Naive thymus-derived CD4-positive, alpha-beta T cell (primary cell): ENCODE data around the gene DIRAS1. TPM values are rescaled to one million over a fixed set of nuclear protein-coding genes. Genes with fewer than 3 reads are reported as not detected.
A peak's percentile ranks its signal among the peaks of the same experiment; 100 is the strongest.

Source experiments
- ATAC-seq: fragments of 150-1000 bp; cut with Tn5 transposase; 2 replicates; pipeline ENCODE4 v1.10.0; 2021; ENCODE audit warnings: mild to moderate bottlenecking, moderate library complexity
- CTCF ChIA-PET: fragments of 350-600 bp; sonication (Branson Sonifier 250); formaldehyde crosslinking; loops from one replicate; lab custom pipeline; 2021; ENCODE audit warnings: antibody characterized with exemption; lab: Charles Lee
- POLR2A ChIA-PET: fragments of 350-600 bp; sonication (Branson Sonifier 250); formaldehyde crosslinking; loops from one replicate; lab custom pipeline; 2021; ENCODE audit warnings: antibody characterized with exemption, inconsistent platforms; lab: Charles Lee
- DNase-seq, 9 donors: peaks; one replicate each; pipeline versions ENCODE4 v3.0.0 to v3.0.0-alpha.2; 2020 to 2022; ENCODE audit warnings: mixed read lengths in 1 of 9
- H3K27ac ChIP-seq: one replicate; pipeline ENCODE4 v1.7.0; 2013; ENCODE audit warnings: mild to moderate bottlenecking, low read depth, low read length, moderate library complexity
- H3K27me3 ChIP-seq, 2 donors: one replicate each; pipeline ENCODE4 v1.7.0; 2013; ENCODE audit warnings: low read length in 2 of 2, mild to moderate bottlenecking in 2 of 2, moderate library complexity in 2 of 2; ENCODE audit not compliant: control insufficient read depth in 2 of 2, insufficient read depth in 2 of 2
- H3K36me3 ChIP-seq, 3 experiments: 1 replicate in 2 of 3; 2 replicates in 1 of 3; pipeline ENCODE4 v1.7.0; 2013; ENCODE audit warnings: low read length in 3 of 3, mild to moderate bottlenecking in 3 of 3, moderate library complexity in 1 of 3; ENCODE audit not compliant: insufficient read depth in 3 of 3, control insufficient read depth in 2 of 3
- H3K4me1 ChIP-seq, 2 donors: one replicate each; pipeline ENCODE4 v1.7.0; 2013; ENCODE audit warnings: low read length in 2 of 2, mild to moderate bottlenecking in 2 of 2, moderate library complexity in 1 of 2; ENCODE audit not compliant: control insufficient read depth in 2 of 2, insufficient read depth in 2 of 2
- H3K4me3 ChIP-seq: 2 replicates; pipeline ENCODE4 v1.7.0; 2013; ENCODE audit warnings: mild to moderate bottlenecking, low read length
- H3K9me3 ChIP-seq, 3 experiments: 1 replicate in 2 of 3; 2 replicates in 1 of 3; pipeline ENCODE4 v1.7.0; 2013; ENCODE audit warnings: low read length in 3 of 3; ENCODE audit not compliant: control insufficient read depth in 2 of 3
- H3K27ac Mint-ChIP-seq, 9 donors: one replicate each; pipeline ENCODE4 v1.8.0; 2020 to 2022; ENCODE audit warnings: mixed read lengths in 9 of 9, mild to moderate bottlenecking in 8 of 9, moderate library complexity in 5 of 9, inconsistent platforms in 2 of 9
- H3K27me3 Mint-ChIP-seq, 5 donors: one replicate each; pipeline ENCODE4 v1.8.0; 2021 to 2022; ENCODE audit warnings: mixed read lengths in 5 of 5, mild to moderate bottlenecking in 1 of 5
- H3K36me3 Mint-ChIP-seq, 5 donors: one replicate each; pipeline ENCODE4 v1.8.0; 2020 to 2022; ENCODE audit warnings: mixed read lengths in 5 of 5, mild to moderate bottlenecking in 3 of 5, inconsistent platforms in 1 of 5
- H3K4me1 Mint-ChIP-seq, 7 donors: one replicate each; pipeline ENCODE4 v1.8.0; 2020 to 2022; ENCODE audit warnings: mixed read lengths in 7 of 7, mild to moderate bottlenecking in 3 of 7, inconsistent platforms in 1 of 7
- H3K4me3 Mint-ChIP-seq, 10 donors: one replicate each; pipeline ENCODE4 v1.8.0; 2020 to 2022; ENCODE audit warnings: mild to moderate bottlenecking in 10 of 10, mixed read lengths in 10 of 10, moderate library complexity in 6 of 10, inconsistent platforms in 2 of 10
- H3K9me3 Mint-ChIP-seq, 11 donors: one replicate each; pipeline ENCODE4 v1.8.0; 2020 to 2022; ENCODE audit warnings: mixed read lengths in 11 of 11, mild to moderate bottlenecking in 4 of 11, inconsistent platforms in 1 of 11, moderate library complexity in 1 of 11
- intact Hi-C, 2 donors: fragments of 100-400 bp; cut with micrococcal nuclease; formaldehyde crosslinking; loops; one replicate each; pipeline ENCODE4 v1.15.1; 2023
- polyA plus RNA-seq, 2 donors: library from polyadenylated mRNA; unstranded; fragments of 300-500 nt; fragmentation: Illumina TruSeq; gene quantifications; one replicate each; pipeline ENCODE4 v1.2.3, GENCODE V29; 2021
- total RNA-seq, 6 experiments: library from RNA in 5 of 6; stranded (reverse) in 5 of 6; gene quantifications; 1 replicate in 5 of 6; 2 replicates in 1 of 6; pipeline ENCODE4 v1.2.3 and lab custom pipeline; 2021 to 2026

DIRAS1 gene
- total and polyA plus RNA-seq, 7 experiments from 2014 or later, result 0.07 to 0.53 (median 0.33) TPM; not detected in 3

- Mint-ChIP-seq H3K4me1 (peaks cover 0 to 2% (median 0%) of the 10 kb centered on the region in 7 donors), H3K9me3 (no peaks in the 10 kb centered on the region), H3K36me3 (peaks cover 0 to 20% (median 7%) of the 10 kb centered on the region in 5 donors), H3K4me3 (no peak overlapping the region), H3K27ac (no peak overlapping the region), H3K27me3 (no peaks in the 10 kb centered on the region)
- Histone ChIP-seq H3K27ac (no peak overlapping the region), H3K9me3 (no peaks in the 10 kb centered on the region), H3K4me3 (no peak overlapping the region), H3K4me1 (no peaks in the 10 kb centered on the region), H3K27me3 (no peaks in the 10 kb centered on the region), H3K36me3 (peaks cover 0 to 87% (median 0%) of the 10 kb centered on the region in 3 experiments)
- POLR2A ChIA-PET, result no interaction called here
- CTCF ChIA-PET, result no interaction called here
- intact Hi-C loops, result no loop called here
- ATAC-seq (no peak), DNase-seq (no peak)
Observed at GRCh38 chr19:2761309-2761677, 40.1 kb upstream of the DIRAS1 start.

- no peaks in the 10 kb centered on the region for H3K27me3 ChIP-seq
- Mint-ChIP-seq H3K4me1 (peaks cover 0 to 2% (median 0%) of the 10 kb centered on the region in 7 donors), H3K9me3 (no peaks in the 10 kb centered on the region), H3K27ac (no peak overlapping the region), H3K4me3 (no peak overlapping the region), H3K27me3 (no peaks in the 10 kb centered on the region), H3K36me3 (peaks cover 0 to 21% (median 7%) of the 10 kb centered on the region in 5 donors)
- no peaks in the 10 kb centered on the region for H3K4me1 ChIP-seq
- peaks cover 0 to 85% (median 0%) of the 10 kb centered on the region in 3 experiments for H3K36me3 ChIP-seq
- H3K9me3 ChIP-seq, result no peaks in the 10 kb centered on the region
- ATAC-seq (no peak), DNase-seq (no peak)
- ChIA-PET CTCF (interaction anchor here (0.6 kb wide), 1 partner anchor 75 kb away, joined by 3 read pairs; no protein-coding TSS in a partner anchor), POLR2A (no interaction called here)
- no peak overlapping the region for H3K4me3 ChIP-seq
- no peak overlapping the region for H3K27ac ChIP-seq
- intact Hi-C loops, result no loop called here
Observed at GRCh38 chr19:2759965-2760364, 38.8 kb upstream of the DIRAS1 start.

DNA sequence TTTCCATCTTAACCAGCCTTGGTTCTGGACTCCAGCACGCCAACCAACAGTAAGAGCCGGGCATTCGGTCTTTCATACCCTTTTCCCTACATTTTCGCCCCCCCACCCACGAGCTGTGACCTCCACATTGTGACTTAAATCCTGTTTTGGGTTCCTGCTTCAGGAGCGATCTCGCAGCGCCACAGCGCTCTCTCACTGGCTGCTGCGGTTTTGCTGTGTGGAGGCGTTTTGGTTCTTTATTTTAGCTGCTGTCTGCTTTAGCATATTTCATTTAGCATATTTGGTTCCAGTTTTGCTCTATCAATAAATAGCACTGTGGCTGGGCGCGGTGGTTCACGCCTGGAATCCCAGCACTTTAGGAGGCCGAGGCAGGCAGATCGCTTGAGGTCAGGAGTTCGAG is 38.2 kb upstream of the DIRAS1 start:
- ChIA-PET POLR2A (no interaction called here), CTCF (no interaction called here)
- Mint-ChIP-seq H3K27ac (peak overlapping the region in 1 of 9 donors; percentile 19), H3K4me3 (no peak overlapping the region), H3K36me3 (peaks cover 0 to 20% (median 7%) of the 10 kb centered on the region in 5 donors), H3K9me3 (no peaks in the 10 kb centered on the region), H3K27me3 (no peaks in the 10 kb centered on the region), H3K4me1 (peaks cover 0 to 2% (median 0%) of the 10 kb centered on the region in 7 donors)
- DNase-seq (no peak), ATAC-seq (no peak)
- peaks cover 0 to 86% (median 0%) of the 10 kb centered on the region in 3 experiments for H3K36me3 ChIP-seq
- H3K27ac ChIP-seq, result no peak overlapping the region
- intact Hi-C loops, result no loop called here
- H3K4me1 ChIP-seq, result no peaks in the 10 kb centered on the region
- H3K9me3 ChIP-seq, result no peaks in the 10 kb centered on the region
- no peaks in the 10 kb centered on the region for H3K27me3 ChIP-seq
- H3K4me3 ChIP-seq, result no peak overlapping the region

DNA sequence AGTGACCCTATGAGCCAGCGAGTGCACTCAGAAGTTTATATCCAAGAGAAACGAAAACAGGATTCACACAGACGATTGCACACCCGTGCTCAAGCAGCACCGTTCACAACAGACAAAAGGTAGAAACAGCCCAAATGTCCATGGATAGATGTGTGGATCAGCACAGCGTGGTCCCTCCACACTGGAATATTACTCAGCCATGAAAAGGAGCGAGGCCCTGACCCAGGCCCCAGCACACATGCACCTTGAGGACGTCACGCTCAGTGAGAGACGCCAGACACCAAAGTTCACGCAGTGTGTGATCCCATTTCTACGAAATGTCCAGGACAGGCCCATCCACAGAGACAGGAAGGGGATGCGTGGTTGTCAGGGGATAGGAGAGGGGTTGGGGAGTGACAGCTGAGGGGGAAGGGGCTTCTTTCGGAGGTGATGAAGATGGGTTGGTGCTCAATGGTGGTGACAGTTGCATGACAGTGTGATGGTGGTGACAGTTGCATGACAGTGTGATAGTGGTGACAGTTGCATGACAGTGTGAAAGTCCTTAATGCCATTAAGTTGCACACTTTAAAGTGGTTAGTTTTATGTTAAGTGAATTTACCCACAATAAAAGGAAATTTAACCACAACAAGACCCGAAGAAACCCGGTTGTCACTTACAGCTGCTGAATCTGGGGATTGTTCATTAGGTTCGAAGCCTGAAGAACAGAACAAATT is 37.6 kb upstream of the DIRAS1 start:
- intact Hi-C loops, result no loop called here
- Mint-ChIP-seq H3K9me3 (no peaks in the 10 kb centered on the region), H3K36me3 (peaks cover 0 to 20% (median 7%) of the 10 kb centered on the region in 5 donors), H3K4me1 (peaks cover 0 to 2% (median 0%) of the 10 kb centered on the region in 7 donors), H3K27me3 (no peaks in the 10 kb centered on the region), H3K4me3 (no peak overlapping the region), H3K27ac (peak overlapping the region in 1 of 9 donors; percentile 19)
- POLR2A ChIA-PET, result no interaction called here
- no peak for ATAC-seq
- no peaks in the 10 kb centered on the region for H3K27me3 ChIP-seq
- H3K27ac ChIP-seq, result no peak overlapping the region
- H3K9me3 ChIP-seq, result no peaks in the 10 kb centered on the region
- no peak overlapping the region for H3K4me3 ChIP-seq
- H3K4me1 ChIP-seq, result no peaks in the 10 kb centered on the region
- peaks cover 0 to 84% (median 0%) of the 10 kb centered on the region in 3 experiments for H3K36me3 ChIP-seq
- no peak for DNase-seq
- CTCF ChIA-PET, result no interaction called here

DNA sequence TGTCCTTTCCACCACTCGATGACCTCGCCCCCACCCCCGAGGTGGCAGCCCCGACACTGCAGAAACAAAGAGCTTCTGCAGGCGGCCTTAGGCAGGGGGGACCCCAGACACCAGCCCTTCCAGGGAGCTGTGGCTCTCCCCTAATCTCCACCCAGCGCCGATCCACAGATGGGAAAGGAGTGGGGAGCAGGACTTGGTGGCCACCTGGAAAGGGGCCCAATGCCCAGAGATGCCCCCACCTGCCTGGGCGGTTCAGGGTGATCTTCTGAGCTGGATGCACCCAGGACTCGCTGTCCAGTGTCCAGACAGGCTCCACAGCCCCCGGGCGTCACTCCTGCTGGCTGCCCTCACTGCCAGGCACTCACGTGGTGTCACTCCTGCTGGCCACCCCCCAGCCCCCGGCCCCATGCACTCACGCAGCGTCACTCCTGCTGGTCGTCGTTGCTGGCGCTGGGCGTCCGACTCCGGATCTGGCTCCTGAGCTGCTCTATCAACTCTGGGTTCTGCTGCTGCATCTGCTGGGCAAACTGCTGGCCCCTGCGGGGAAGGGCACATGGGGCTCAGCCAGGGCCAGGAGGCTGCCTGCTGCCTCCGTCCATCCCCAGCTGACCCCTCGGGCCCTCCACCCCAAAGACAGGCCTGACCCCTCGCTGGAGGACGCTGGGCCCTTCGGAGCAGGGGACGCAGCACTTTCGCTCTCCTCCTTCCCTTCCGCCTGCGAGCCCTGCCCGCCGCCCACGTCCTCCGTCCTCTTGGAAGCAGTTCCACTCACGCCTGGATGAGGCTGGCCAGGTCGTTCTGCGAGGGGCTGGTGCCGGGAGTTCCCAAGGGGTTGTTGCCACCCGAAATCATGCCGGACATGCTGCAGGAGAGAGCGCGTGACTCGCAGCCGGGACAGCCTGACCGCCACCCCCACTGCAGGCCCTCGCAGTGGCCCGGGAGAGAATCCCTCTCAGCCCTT is 36.0 kb upstream of the DIRAS1 start:
- H3K9me3 ChIP-seq, result no peaks in the 10 kb centered on the region
- no peak overlapping the region for H3K27ac Mint-ChIP-seq
- no peaks in the 10 kb centered on the region for H3K27me3 Mint-ChIP-seq
- no peak for ATAC-seq
- no peaks in the 10 kb centered on the region for H3K4me1 ChIP-seq
- DNase-seq, result no peak
- no peak overlapping the region for H3K27ac ChIP-seq
- ChIA-PET POLR2A (no interaction called here), CTCF (interaction anchor here (0.6 kb wide), 1 partner anchor 945 kb away, joined by 3 read pairs; the partner anchor contains the start of gene ATP8B3)
- H3K27me3 ChIP-seq, result no peaks in the 10 kb centered on the region
- peaks cover 0 to 2% (median 0%) of the 10 kb centered on the region in 7 donors for H3K4me1 Mint-ChIP-seq
- peaks cover 0 to 68% (median 0%) of the 10 kb centered on the region in 3 experiments for H3K36me3 ChIP-seq
- peaks cover 0 to 20% (median 7%) of the 10 kb centered on the region in 5 donors for H3K36me3 Mint-ChIP-seq
- H3K4me3 ChIP-seq, result no peak overlapping the region
- no peak overlapping the region for H3K4me3 Mint-ChIP-seq
- no peaks in the 10 kb centered on the region for H3K9me3 Mint-ChIP-seq
- intact Hi-C loops, result no loop called here

- Mint-ChIP-seq H3K9me3 (no peaks in the 10 kb centered on the region), H3K27me3 (no peaks in the 10 kb centered on the region), H3K4me1 (peaks cover 0 to 2% (median 0%) of the 10 kb centered on the region in 7 donors), H3K36me3 (peaks cover 0 to 20% (median 6%) of the 10 kb centered on the region in 5 donors), H3K27ac (no peak overlapping the region), H3K4me3 (no peak overlapping the region)
- no peak for ATAC-seq
- H3K9me3 ChIP-seq, result no peaks in the 10 kb centered on the region
- H3K4me3 ChIP-seq, result no peak overlapping the region
- H3K4me1 ChIP-seq, result no peaks in the 10 kb centered on the region
- ChIA-PET CTCF (interaction anchor here (0.6 kb wide), 1 partner anchor 974 kb away, joined by 3 read pairs; no protein-coding TSS in a partner anchor), POLR2A (no interaction called here)
- no peak overlapping the region for H3K27ac ChIP-seq
- intact Hi-C loops, result no loop called here
- no peak for DNase-seq
- H3K27me3 ChIP-seq, result no peaks in the 10 kb centered on the region
- H3K36me3 ChIP-seq, result peaks cover 0 to 61% (median 0%) of the 10 kb centered on the region in 3 experiments
Observed at GRCh38 chr19:2756477-2756876, 35.3 kb upstream of the DIRAS1 start.
